ENCODE measurements around the gene KRTAP3-2.
"Not testable (repeated sequence)": the region's sequence is repeated elsewhere in the genome, so short reads cannot be mapped to it uniquely, and the experiment has no call there.

Gene KRTAP3-2

DNA sequence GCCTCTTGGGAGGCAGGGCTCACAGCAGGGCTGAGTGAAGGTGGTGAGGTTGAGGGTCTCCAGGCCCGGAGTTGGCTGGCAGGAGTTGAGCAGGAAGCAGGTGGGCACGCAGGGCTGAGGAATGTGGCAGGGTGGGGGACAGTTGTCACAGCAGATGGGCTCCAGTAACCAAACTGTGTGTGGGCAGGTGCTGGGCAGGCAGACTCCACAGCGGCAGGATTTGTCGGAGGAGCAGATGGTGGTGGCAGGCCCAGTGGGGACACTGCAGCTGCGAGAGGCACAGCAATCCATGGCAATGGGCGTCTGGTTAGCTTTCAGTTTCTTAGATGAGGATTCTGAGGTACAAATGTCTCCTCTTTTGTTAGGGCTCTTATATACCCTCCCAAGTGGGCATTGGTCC lies at the start of gene KRTAP3-2:
KRTAP3-2 (minus strand) TSS at position 344 of the 400 bp plus-strand sequence; CDS start at position 291, 53 bp downstream.
- in situ Hi-C loops (cut with HindIII; ENCODE audit: low sequenced_read_pairs) = not testable (repeated sequence)

DNA sequence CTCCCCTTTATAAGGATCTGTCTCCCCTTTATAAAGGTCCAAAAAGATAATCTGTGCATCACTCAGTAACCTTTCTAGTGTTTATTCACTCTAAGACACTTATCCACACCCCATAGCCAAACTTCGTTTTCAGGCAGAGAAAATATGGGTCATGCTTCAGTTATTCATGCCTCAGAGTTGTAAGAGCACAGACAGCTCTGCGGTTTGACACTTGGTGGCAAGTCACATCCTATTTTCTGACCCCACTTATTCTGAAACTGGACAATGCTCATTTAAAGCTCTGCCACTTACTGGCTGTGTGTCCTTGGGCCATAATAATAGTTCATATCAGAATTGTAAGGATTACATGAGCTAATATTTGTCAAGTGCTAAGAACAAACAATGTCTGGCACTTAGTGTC lies 49.4 kb upstream of the KRTAP3-2 start:
- in situ Hi-C loops (cut with HindIII; ENCODE audit: low sequenced_read_pairs) = no loop called here

DNA sequence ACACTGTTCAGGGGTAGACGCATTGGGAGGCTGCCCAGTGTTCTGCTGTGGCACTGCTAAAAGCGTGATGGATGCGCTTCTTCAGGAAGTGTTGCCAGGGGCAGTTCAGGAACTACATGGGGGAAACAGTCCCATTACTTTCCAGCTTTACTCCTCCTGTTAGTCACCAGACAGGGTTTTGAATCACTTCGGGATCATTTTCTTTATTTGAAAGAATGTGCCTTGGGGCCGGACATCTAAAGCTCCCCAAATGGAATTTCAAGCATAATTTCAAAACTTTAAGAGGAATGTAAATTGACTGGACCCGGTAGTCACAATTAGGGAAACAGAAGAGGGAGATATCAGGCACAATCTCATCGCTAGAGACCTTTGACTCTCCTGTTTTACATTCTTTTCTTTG lies 48.7 kb upstream of the KRTAP3-2 start:
- in situ Hi-C loops (cut with HindIII; ENCODE audit: low sequenced_read_pairs) = no loop called here

DNA sequence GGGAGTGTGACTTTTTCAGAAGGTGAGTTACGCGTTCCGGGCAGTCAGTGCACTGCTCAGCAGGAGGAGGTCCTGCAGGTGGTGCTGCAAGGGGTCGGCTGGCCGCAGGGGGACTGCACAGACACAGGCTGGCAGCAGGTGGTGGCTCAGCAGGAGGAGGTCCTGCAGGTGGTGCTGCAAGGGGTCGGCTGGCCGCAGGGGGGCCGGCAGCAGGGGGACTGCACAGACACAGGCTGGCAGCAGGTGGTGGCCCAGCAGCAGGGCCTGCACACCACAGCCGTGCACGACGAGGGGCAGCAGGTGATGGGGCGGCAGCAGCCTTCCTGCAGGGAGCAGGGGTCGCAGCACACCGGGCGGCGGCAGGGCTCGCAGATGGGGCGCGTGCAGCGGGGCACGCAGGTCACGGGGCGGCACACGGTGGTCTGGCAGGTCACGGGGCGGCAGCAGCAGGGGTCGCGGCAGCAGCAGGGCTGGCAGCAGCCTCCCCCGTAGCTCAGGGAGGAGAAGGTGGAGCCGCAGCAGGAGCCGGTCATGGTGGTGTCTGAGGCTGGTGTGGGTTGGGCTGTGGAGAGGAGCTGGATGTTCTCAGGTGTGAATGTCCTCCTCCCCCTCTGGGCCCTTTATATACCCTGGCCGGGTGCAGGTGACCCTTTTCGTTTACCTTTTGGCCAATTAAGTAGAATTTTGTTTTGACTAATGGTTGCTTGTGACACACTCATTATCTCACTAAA lies 47.2 kb upstream of the KRTAP3-2 start, which contains the start of gene KRTAP2-1:
KRTAP2-1 (minus strand) TSS at position 582 of the 731 bp plus-strand sequence; CDS start at position 533, 49 bp downstream.
- in situ Hi-C loops (cut with HindIII; ENCODE audit: low sequenced_read_pairs) = not testable (repeated sequence)

DNA sequence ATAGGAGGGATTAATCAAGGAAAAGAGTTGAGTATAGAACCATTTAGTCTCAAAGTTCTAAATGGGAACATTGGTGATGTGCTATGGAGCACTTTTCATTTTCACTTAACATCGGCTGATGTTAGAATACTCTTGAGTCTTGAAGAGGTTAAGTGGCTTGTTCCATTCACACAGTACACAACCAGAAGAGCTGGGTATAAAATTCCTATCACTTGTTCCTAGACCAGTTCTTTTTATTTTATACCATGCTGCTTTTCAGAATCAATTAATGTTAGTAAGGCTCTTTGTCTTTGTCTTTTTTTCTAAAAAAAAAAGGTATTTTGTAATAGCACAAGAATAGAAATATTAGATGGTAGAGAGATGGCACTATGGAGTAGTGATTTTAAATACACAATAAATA lies 43.2 kb upstream of the KRTAP3-2 start:
- in situ Hi-C loops (cut with HindIII; ENCODE audit: low sequenced_read_pairs) = no loop called here

DNA sequence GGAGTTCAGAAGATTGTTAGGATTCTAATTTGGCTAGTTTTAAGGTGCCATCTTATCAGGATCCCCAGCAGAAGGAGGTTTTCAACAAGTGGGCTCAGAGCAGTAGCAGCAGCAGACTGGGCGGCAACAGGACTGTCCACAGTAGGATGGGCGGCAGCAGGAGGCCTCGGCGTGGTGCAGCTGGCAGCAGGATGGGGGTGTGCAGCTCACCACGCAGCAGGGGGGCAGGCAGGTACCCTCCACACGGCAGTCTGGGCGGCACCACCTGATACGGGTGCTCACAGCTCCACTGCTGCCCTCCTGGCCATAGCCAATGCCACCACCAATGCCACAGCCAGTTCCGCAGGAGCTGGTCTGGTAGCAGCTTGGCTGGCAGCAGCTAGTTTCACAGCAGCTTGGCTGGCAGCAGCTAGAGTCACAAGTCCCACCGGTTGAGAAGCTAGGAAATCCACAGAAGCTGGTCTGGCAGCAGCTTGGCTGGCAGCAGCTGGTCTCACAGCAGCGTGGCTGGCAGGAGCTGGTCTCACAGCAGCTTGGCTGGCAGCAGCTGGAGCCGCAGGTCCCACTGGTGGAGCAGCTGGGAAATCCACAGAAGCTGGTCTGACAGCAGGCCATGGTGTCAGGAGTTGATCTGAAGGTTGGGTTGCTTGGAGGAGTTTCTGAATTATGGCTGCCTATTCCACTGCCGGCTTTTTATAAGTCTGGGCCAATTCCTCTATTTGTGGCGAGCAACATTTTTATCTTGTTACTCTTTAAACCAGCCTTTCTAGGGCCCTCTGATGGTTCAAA lies 41.3 kb upstream of the KRTAP3-2 start, which contains the start of gene KRTAP1-1:
KRTAP1-1 (minus strand) TSS at position 668 of the 789 bp plus-strand sequence; CDS start at position 615, 53 bp downstream.
- in situ Hi-C loops (cut with HindIII; ENCODE audit: low sequenced_read_pairs) = not testable (repeated sequence)

DNA sequence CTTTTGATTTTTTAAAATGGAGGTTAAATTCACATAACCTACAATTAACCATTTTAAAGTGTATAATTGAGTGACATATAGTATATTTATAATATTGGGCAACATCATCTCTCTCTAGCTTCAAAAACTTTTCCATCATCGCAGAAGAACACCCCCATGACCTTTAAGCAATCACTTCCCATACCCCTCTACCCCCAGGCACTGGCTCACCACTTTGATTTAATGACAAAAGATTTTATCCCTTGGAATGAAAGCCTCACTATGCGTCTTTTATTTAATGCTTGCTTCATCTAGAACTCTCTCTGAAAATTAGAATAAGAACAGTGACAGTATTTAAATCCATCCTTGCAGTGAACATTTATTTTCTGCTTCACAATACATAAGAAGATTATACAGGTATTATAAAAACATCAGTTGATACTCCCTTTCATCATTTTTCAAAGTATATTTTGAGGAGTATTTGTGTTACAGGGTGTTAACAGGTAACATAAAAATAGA lies 38.2 kb upstream of the KRTAP3-2 start:
- in situ Hi-C loops (cut with HindIII; ENCODE audit: low sequenced_read_pairs) = no loop called here

DNA sequence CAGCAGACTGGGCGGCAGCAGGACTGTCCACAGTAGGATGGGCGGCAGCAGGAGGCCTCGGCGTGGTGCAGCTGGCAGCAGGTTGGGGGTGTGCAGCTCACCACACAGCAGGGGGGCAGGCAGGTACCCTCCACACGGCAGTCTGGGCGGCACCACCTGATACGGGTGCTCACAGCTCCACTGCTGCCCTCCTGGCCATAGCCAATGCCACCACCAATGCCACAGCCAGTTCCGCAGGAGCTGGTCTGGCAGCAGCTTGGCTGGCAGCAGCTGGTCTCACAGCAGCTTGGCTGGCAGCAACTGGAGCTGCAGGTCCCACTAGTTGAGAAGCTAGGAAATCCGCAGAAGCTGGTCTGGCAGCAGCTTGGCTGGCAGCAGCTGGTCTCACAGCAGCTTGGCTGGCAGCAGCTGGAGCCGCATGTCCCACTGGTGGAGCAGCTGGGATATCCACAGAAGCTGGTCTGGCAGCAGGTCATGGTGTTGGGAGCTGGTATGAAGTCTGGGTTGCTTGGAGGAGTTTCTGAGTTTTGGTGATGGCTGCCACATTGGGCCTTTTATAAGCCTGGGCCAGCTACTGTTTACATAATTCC lies 34.7 kb upstream of the KRTAP3-2 start, which contains the start of gene KRTAP1-3:
KRTAP1-3 (minus strand) TSS at position 529 of the 590 bp plus-strand sequence; CDS start at position 476, 53 bp downstream.
- in situ Hi-C loops (cut with HindIII; ENCODE audit: low sequenced_read_pairs) = not testable (repeated sequence)

DNA sequence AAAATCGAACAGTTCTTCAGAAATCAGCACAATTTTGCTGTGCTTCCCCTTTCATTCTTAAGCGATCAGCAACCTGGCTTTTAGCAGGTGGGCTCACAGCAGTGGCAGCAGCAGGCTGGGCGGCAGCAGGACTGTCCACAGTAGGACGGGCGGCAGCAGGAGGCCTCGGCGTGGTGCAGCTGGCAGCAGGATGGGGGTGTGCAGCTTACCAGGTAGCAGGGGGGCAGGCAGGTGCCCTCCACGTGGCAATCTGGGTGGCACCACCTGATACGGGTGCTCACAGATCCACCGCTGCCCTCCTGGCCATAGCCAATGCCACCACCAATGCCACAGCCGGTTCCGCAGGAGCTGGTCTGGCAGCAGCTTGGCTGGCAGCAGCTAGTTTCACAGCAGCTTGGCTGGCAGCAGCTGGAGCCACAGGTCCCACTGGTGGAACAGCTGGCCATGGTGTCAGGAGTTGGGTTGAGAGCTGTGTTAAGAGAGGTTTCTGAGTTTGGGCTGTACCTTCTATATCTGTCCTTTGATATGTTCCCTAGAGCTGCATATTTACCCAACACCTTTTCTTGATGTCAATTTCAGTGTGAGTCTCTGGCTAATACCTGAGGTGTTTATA lies 30.0 kb upstream of the KRTAP3-2 start, which contains the start of gene KRTAP1-4:
KRTAP1-4 (minus strand) TSS at position 563 of the 613 bp plus-strand sequence; CDS start at position 446, 117 bp downstream.
- in situ Hi-C loops (cut with HindIII; ENCODE audit: low sequenced_read_pairs) = no loop called here

DNA sequence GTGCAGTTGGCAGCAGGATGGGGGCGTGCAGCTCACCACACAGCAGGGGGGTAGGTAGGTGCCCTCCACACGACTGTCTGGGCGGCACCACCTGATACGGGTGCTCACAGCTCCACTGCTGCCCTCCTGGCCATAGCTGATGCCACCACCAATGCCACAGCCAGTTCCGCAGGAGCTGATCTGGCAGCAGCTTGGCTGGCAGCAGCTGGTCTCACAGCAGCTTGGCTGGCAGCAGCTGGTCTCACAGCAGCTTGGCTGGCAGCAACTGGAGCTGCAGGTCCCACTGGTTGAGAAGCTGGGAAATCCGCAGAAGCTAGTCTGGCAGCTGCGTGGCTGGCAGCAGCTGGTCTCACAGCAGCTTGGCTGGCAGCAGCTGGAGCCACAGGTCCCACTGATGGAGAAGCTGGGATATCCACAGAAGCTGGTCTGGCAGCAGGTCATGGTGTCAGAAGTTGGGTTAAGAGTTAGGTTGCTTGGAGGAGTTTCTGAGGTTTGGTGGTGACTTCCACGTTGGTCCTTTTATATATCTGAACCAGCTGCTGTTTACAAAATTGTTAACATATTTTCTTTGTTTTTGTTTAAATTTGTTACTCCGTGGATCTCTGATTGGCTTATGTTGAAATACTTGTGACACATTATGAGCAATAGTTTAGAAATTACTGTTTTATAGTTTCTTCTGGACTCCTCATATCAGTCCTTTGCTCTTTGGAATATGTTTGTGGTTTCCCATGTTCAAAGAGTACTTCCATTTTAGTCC lies 27.2 kb upstream of the KRTAP3-2 start, which contains the start of gene KRTAP1-5:
KRTAP1-5 (minus strand) TSS at position 494 of the 757 bp plus-strand sequence; CDS start at position 441, 53 bp downstream.
- in situ Hi-C loops (cut with HindIII; ENCODE audit: low sequenced_read_pairs) = no loop called here

DNA sequence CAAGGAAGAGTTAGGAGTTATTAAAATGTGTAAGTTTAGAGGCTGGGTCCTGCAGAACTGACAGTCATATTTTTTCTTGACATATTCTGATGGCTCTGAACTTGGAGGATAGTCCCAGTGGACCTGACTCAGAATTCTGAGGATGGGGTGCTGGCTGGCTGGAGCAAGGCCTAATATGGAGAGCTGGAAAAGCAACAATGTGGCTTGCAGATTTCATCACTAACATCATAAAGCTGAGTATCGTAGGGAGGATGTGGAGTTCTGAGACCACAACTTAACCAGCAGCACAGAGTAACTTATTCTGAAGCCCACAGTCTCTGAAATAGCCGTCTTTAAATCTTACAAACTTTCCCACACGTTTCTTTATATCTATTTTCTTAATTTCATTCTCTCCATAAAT lies 25.0 kb upstream of the KRTAP3-2 start:
- in situ Hi-C loops (cut with HindIII; ENCODE audit: low sequenced_read_pairs) = no loop called here

DNA sequence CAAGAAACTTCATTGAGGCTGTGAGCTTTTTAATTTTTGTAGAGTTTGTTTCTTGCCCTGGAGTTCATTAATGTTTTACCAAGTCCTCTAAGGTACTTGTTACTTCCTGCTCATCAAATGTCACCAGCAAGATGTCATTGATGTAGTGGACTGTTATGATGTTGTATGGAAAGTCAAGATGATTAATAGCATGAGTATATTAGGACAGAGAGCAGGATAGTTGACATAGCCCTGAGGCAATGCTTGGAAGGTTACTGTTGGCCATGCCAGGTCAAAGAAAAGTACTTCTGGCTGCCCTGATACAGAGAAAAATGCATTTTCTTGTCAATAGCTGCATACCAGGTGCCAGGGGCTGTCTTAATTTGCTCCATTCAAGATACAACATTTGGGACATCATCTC lies 20.6 kb upstream of the KRTAP3-2 start:
- in situ Hi-C loops (cut with HindIII; ENCODE audit: low sequenced_read_pairs) = no loop called here

DNA sequence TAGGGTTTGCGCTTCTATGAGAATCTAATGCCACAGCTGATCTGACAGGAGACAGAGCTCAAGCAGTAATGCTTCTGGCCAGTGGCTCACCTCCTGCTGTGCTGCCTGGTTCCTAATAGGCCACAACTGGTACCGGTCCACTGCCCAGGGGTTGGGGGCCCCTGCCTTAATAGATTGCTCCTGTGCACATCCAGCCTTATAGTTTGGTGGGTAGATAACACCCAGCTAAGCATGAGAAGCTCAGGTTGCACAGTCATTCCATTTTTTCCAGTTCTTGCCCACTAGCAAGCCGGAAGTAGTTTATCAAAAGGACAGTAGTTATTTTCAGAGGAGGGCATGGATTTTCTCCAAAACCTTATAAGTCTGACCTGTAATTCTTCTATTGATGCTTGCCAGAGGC lies 19.7 kb upstream of the KRTAP3-2 start:
- in situ Hi-C loops (cut with HindIII; ENCODE audit: low sequenced_read_pairs) = loop anchor here (5.0 kb wide), 1 partner anchor 38 kb away; the partner anchor contains the start of gene KRTAP2-2

DNA sequence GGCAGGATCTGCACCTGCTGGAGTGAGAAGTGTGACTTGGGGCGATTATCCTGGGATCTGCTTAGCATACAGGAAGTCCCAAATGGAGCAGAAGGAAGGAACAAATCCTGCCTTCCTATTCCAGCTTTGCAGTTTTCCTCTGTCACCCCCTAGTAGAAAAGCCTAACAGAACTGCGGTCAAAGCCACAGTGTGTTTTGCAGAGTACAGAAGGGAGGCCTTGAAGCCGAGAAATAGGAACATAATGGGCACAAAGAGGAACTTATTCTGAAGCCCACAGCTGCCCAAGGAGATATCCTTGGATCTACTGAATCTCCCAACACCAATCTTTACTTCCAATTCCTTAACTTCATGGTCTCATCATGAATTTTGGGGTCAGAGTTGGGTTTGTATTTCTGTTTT lies 18.8 kb upstream of the KRTAP3-2 start:
- in situ Hi-C loops (cut with HindIII; ENCODE audit: low sequenced_read_pairs) = loop anchor here (5.0 kb wide), 1 partner anchor 39 kb away; the partner anchor contains the start of gene KRTAP2-2

DNA sequence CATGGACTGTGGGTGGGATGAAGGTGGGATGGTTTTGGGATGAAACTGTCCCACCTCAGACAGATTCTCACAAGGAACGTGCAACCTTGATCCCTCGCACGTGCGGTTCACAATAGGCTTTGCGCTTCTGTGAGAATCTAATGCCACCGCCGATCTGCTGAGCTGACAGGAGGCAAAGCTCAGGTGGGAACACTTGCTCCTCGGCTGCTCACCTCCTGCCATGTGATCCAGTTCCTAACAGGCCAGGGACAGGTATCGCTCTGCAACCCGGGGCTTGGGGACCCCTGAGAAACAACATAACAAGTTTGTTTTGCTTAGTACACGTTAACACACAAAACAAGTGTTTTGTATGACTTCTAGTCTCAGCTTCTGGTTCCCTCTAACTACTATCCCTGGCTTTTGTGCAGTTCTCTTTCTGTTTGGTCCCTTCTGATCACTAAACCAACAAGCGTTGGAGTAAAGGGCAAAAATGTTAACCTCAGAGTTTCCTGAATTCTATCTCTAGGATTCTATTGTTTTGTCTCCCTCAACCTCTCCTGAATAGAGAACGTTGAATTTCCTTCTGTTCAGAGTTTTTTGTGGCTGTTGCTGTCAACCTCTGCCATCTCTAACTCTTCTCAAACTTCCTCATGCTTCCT lies 17.0 kb upstream of the KRTAP3-2 start:
- in situ Hi-C loops (cut with HindIII; ENCODE audit: low sequenced_read_pairs) = loop anchor here (5.0 kb wide), 1 partner anchor 41 kb away; the partner anchor contains the start of gene KRTAP2-2

DNA sequence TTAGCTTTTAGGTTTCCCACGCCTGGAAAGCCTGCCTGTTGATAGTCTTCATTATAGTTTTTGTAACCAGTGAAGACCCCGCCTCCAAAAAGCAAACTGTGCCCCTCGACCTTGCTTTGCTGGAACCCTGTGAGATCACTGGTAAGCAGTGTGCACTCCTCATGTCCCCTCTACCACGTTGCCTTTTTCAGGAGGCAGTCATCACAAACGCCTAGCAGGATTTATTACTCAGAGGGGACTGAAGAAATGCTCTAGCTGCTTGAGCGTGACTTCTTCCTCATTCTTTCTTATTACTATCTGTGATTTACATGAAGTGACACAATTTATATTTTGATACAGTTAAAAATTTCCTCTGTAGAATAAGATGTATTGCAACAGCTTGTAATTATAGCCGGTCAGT lies 15.7 kb upstream of the KRTAP3-2 start:
- in situ Hi-C loops (cut with HindIII; ENCODE audit: low sequenced_read_pairs) = loop anchor here (5.0 kb wide), 1 partner anchor 42 kb away; the partner anchor contains the start of gene KRTAP2-2

DNA sequence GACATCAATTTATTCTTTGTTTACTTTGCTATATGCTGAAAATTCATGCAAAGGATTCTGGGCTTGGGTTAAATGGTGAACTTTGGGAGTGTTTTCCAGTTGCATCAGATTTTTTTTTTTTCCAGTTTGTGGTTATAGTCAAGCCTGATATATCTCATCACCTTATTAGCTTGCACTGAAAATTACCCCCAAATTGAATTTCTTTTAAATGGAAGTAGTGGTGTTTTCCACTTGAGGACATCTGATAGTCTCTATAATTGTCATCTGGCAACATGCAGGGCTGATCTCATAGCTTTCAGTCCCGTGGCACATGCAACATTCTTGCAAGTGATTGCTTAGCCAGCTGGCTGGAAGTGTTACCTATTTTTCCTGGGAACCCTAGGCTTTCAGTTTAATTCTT lies 13.9 kb upstream of the KRTAP3-2 start:
- in situ Hi-C loops (cut with HindIII; ENCODE audit: low sequenced_read_pairs) = no loop called here

DNA sequence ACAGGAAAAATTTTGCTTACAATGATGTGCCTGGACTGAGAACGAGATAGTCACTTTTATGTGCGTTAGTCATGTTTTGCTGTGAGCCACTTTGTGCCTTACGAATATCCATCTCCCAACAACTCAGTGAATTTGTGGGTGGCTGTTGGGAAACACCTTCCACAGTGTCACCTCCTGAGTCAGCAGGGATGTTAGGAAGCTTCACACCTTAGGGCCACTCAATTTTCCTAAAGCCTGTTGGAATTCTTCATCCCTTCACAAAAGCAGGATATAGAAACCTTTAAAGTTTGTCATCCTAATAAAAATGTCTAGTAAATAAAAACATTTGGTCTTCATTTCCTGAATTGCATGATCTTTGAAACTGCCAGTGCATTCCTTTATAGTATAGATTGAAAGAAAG lies 13.5 kb upstream of the KRTAP3-2 start:
- in situ Hi-C loops (cut with HindIII; ENCODE audit: low sequenced_read_pairs) = no loop called here
